HG03439 (cell line): ENCODE measurements around the gene MARS1.
"Not testable (repeated sequence)": the region's sequence is repeated elsewhere in the genome, so short reads cannot be mapped to it uniquely, and the experiment has no call there.

ENCODE experiments used
- ATAC-seq: cut with Tn5 transposase; IDR thresholded peaks from one replicate; pipeline ENCODE4 v1.9.1; 2021; ENCODE audit warnings: mild to moderate bottlenecking, moderate library complexity; ENCODE audit not compliant: unreplicated experiment

Gene MARS1

DNA sequence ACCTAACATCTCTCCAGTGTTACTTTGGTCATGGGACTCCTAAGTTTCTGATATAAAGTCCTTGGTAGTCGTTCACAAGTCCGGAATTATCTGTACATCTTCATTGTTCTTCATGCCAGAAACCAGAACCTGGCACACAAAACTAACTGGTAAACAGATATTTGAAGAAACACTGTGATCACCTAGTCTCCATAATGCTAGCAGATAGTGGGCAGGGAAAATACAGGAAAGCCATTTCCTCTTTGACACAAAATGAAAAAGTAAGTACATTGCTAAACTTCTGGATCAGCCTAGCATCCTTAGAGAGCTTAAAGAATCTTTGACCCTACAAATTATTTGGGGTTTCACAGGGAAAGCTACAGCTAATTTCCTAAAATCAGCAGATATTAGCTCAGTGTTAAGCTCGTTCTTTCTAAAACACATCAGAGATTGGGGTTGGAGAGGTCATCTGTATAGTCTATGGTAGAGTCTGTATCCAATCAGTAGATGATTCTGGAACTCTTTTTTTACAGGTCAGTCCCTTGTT is 27.6 kb downstream of the MARS1 start:
- no peak for ATAC-seq

DNA sequence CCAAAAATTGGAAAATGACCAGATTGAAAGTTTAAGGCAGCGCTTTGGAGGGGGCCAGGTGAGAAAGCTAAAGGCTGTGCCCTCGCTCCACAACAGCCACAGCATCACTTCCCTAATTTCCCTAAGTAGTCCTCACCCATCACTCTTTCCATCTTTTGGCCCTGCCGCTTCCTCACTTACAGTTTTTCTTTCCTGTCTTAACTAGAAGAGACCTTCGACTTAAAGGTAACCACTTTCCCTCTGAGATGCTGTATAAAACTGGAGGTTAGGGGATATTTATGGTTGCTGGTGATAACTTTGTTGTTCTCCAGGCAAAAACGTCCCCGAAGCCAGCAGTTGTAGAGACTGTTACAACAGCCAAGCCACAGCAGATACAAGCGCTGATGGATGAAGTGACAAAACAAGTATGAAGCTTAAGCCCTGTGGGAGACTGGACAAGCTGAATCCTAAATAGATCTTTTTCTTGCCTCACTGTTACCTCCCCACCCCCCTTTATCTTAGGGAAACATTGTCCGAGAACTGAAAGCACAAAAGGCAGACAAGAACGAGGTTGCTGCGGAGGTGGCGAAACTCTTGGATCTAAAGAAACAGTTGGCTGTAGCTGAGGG is 28.2 kb downstream of the MARS1 start:
- no peak for ATAC-seq

GRCh38 chr12:57516617-57517153 is 28.8 kb downstream of the MARS1 start:
- no peak for ATAC-seq

DNA sequence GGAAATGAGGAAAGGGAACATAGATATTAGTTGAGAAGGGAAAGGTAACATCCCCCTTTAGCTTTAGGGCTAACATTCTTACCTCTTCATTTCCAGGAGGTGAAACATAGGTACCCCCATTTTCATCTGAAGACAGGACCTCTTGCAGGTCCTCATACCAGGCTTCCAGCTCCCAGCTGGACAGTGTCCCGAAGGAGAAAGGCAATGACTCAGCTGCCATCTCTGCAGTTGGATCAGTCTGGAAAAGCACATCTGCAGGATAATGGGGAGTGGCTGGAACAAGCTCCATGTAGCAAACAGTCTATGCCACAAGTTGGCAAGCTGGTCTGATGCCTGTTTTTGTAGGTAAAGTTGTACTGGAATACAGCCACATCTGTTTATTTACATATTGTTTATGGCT is 29.3 kb downstream of the MARS1 start:
- no peak for ATAC-seq

DNA sequence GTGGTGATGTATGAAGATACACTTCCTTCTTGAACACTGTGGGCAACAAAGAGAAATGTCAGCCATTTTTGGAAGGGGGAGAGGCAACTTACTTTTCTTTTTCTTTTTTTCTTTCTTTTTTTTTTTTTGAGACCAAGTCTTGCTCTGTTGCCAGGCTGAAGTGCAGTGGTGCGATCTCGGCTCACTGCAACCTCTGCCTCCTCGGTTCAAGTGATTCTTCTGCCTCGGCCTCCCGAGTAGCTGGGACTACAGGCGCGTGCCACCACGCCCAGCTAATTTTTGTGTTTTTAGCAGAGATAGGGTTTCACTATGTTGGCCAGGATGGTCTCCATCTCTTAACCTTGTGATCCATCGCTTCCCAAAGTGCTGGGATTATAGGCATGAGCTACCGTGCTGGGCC is 29.9 kb downstream of the MARS1 start:
- ATAC-seq = not testable (repeated sequence)

GRCh38 chr12:57518176-57518919 is 30.5 kb downstream of the MARS1 start:
- ATAC-seq = no peak

GRCh38 chr12:57518920-57519795 is 31.3 kb downstream of the MARS1 start:
- ATAC-seq = no peak

DNA sequence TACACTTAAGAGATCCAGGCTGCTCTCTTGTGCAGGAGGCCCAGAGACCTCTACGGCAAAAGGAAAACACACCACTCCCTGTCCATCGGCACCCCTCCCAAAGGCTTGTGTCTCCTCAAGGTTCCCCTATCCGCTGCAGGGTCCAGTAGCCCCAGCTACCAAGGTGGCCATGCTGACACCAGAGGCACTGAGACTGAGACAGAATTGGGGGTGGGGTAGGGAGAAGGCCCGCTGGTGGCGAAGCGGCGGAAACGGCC is 31.9 kb downstream of the MARS1 start:
- ATAC-seq = no peak

GRCh38 chr12:57520053-57520818 is 32.4 kb downstream of the MARS1 start, which contains the start of gene DDIT3:
Gene DDIT3 (minus strand): TSS chr12:57520514. CDS start chr12:57517406, 3,108 bp downstream.
- ATAC-seq = peak; percentile 52

- no peak for ATAC-seq
Measured at GRCh38 chr12:57521525-57522010, 33.7 kb downstream of the MARS1 start.

- ATAC-seq = peak; percentile 43
Measured at GRCh38 chr12:57522011-57522886, 34.4 kb downstream of the MARS1 start, which contains the start of gene MBD6. Gene MBD6 (plus strand): TSS chr12:57522824. CDS start chr12:57524304, 1,480 bp downstream.

DNA sequence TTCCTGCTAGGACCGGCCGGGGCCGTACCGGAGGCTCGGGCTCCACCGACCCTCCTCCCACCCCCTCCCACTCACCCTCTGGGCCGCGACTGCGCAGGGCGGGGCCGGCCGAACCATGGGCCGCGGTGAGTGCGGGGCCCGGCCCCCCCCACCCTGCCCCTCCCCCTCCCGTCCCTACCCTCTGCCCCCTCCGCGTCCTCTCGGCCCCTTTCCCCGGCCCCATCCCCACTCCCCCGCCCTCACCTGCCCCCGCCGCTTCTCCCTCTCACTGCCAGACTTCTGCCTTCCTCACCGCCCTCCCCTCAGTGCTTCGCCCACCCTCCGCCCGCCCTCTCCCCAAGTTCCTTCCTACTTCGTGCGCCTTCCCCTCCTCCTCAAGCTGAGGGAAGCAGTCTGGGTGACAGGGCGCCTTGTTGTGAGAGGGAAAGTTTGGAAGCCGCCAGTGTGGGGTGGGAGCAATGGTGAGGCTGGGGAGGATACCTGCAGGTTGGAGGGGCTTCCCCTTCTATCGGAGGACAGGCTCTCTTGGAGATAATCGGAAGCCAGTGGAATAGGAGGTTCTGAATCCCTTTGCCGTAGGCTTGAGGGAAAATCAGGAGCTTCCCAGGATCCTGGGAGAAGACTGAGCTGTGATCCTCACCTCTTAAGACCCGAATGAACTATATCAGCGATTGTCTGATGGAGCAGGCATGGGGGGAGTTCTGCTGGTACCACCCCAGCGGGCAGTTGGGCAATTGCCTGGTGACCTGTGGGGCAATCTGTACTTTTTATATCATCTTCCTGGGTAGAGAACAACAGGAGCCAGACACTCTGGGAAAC is 35.2 kb downstream of the MARS1 start:
- ATAC-seq = no peak

GRCh38 chr12:57523706-57524614 is 36.1 kb downstream of the MARS1 start:
- no peak for ATAC-seq

GRCh38 chr12:57524814-57525614 is 37.1 kb downstream of the MARS1 start:
- ATAC-seq = no peak

- ATAC-seq = no peak
Measured at GRCh38 chr12:57525615-57526383, 37.9 kb downstream of the MARS1 start.
